ENCODE data around the gene SLC25A29.

SLC25A29 gene

DNA sequence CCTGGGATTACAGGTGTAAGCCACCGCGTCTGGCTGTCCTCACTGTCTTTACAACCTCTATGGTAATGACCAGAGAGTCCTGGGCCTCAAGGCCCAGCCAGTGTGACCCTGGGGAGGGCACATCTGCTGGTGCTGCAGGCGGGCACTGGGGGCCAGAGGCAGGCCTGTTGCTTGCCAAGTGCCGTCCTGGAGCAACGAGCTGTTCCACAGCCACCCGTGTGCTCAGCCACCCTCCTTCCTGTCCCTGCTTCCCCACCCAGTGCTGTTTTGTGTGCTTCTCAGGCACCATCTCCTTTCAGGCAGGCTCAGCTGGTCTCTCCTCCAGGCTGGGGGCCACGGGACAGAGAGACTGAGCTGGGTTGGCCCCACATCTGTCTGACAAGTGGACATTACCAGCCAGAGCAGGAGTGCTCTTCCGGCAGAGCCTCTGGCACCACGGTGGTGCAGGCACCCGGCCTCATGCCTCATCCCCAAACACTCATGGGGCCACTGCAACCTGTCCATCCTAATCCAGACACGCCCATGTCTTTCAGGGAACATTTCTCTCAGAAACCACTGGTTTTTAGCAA is 25.9 kb upstream of the SLC25A29 start:
- DNase-seq (ENCODE audit: low read depth in 2 of 2), result no peak

DNA sequence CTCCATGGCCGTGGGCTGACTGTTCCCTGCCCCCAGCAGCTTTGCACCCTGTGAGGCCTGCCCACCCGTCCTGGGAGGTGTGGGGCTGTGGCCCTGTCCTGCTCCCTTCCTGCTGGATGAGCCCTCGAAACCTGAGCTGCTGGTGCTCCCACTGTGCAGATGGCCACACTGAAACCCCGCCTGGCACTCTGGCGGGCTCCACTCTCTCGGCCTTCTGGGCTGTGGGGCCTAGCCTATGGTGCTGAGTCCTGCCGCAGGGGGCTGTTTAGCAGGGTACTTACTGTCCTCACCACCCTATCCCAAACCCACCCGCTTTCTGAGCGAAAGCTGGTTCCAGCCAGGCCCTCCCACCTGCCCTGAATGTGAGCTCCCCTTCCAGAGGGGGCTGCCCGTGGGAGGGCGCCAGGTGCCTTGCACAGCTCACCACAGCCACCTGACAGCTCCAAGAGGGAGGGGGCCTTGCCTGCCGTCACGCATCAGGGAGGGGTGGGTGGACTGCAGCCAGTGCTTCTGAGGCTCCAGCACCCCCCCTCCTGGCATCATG is 24.2 kb upstream of the SLC25A29 start:
- no peak for DNase-seq (ENCODE audit: low read depth in 2 of 2)

DNA sequence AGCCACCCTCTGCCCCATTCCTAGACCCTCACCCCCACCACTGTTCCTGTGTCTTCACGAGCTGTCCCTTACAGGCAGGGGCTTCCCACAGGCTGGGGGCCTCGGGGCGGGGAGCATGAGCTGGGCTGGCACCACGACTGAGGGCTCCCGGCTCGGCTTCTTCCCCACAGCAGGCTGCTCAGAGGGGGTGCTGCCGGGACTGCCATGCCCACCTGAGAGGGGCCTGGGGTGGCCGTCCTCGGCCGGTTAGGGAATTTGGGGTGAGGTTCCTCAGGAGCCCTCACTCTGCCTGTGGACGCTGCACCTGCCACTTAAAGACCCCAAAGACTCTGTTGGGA is 23.7 kb upstream of the SLC25A29 start:
- DNase-seq (ENCODE audit: low read depth in 2 of 2), result no peak

DNA sequence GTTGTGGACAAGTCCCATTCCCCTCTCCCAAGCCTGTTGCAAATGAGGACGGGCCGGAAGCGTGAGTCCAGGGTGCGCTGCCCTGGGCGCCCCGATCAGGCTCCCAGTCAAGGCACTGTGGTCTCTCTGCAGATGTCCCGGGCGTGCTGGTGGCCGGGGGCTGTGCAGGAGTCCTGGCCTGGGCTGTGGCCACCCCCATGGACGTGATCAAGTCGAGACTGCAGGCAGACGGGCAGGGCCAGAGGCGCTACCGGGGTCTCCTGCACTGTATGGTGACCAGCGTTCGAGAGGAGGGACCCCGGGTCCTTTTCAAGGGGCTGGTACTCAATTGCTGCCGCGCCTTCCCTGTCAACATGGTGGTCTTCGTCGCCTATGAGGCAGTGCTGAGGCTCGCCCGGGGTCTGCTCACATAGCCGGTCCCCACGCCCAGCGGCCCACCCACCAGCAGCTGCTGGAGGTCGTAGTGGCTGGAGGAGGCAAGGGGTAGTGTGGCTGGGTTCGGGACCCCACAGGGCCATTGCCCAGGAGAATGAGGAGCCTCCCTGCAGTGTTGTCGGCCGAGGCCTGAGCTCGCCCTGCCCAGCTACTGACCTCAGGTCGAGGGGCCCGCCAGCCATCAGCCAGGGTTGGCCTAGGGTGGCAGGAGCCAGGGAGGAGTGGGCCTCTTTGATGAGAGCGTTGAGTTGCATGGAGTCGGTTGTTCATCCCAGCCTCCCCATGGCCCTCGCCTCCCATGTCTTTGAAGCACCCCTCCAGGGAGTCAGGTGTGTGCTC is 23.2 kb upstream of the SLC25A29 start:
- DNase-seq (ENCODE audit: low read depth in 2 of 2), result no peak

DNA sequence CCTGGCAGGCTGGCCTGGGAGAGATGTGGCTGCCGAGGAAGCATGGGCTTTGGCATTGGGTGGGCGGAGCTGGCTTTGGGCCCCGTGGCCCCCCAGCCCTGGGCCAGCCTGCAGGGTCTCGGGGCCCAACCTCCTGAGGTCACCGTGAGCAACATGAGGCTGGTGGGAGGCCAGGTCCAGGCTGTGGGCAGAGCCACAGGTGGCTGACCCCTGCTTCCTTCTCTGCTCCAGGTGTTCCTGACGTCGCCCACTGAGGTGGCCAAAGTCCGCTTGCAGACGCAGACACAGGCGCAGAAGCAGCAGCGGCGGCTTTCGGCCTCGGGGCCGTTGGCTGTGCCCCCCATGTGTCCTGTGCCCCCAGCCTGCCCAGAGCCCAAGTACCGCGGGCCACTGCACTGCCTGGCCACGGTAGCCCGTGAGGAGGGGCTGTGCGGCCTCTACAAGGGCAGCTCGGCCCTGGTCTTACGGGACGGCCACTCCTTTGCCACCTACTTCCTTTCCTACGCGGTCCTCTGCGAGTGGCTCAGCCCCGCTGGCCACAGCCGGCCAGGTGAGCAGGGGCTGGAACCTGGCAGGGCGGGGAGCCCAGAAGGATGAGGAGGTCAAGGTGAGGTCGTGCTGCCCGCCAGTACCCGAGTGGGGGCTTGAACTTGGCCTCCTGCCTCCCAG is 22.4 kb upstream of the SLC25A29 start:
- no peak for DNase-seq (ENCODE audit: low read depth in 2 of 2)

DNA sequence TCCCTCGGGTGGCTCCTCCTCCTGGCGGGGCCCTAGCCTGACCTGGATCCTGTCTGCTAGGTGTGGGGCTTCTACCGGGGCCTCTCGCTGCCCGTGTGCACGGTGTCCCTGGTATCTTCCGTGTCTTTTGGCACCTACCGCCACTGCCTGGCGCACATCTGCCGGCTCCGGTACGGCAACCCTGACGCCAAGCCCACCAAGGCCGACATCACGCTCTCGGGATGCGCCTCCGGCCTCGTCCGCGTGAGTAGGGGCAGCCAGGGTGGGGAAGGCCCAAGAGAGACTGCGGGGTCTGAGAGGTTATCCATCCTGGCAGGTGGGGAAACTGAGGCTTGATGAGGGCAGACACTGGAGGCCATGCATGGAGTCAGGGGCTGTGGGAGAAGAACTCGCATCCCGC is 20.9 kb upstream of the SLC25A29 start:
- no peak for DNase-seq (ENCODE audit: low read depth in 2 of 2)

DNA sequence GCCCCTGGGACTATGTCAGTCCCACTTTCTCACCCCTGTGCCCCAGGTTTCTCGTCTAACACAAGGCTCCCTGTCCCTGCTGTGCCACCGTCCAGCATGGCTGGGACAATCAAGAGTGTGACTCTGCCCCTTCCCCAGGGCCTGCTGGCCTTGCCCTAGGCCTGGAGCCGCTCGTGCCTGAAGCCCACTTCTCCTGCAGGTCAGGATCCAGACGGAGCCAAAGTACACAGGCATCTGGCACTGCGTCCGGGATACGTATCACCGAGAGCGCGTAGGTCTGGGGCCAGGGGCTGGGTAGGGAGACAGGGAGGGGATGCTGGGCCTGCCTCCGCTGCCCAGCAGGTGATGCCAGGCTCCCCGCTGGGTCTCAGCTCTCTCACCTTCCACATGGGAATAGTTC is 19.7 kb upstream of the SLC25A29 start:
- DNase-seq (ENCODE audit: low read depth in 2 of 2), result no peak

DNA sequence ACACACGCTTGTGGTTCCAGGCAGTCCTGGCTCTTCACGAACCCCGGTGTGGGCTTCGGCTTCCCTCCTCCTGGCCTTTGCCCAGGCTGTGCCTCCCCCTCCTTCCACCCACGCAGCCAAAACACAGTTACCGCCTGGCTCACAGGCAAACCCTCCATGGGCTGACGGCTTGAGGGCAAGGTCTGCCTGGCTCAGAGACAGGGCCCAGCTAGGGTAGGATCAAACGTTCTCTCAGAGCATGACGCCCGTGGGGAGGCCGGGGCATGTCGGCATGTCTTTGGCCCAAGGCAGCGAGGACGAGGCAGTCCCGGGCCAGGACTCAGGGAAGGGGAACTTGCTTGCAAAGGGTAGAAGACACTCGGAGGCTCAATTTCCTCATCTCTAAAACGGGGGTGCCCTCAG is 19.0 kb upstream of the SLC25A29 start:
- DNase-seq (ENCODE audit: low read depth in 2 of 2), result no peak

DNA sequence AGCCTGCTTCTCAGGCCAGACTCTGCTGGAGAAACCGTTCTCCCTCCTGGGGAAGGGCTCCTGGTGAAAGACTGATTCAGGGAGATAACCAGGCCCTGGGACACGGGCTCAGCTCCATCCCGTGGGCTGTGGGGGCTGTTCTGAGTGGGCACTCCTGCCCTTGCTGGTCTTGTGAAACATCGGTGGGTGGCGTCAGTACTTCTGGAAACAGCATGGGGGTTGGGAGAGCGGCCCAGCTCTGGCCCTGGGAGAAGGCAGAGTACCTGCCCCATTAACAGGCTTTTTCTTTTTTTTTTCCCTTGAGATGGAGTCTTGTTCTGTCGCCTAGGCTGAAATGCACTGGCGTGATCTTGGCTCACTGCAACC is 17.7 kb upstream of the SLC25A29 start:
- DNase-seq (ENCODE audit: low read depth in 2 of 2), result no peak

DNA sequence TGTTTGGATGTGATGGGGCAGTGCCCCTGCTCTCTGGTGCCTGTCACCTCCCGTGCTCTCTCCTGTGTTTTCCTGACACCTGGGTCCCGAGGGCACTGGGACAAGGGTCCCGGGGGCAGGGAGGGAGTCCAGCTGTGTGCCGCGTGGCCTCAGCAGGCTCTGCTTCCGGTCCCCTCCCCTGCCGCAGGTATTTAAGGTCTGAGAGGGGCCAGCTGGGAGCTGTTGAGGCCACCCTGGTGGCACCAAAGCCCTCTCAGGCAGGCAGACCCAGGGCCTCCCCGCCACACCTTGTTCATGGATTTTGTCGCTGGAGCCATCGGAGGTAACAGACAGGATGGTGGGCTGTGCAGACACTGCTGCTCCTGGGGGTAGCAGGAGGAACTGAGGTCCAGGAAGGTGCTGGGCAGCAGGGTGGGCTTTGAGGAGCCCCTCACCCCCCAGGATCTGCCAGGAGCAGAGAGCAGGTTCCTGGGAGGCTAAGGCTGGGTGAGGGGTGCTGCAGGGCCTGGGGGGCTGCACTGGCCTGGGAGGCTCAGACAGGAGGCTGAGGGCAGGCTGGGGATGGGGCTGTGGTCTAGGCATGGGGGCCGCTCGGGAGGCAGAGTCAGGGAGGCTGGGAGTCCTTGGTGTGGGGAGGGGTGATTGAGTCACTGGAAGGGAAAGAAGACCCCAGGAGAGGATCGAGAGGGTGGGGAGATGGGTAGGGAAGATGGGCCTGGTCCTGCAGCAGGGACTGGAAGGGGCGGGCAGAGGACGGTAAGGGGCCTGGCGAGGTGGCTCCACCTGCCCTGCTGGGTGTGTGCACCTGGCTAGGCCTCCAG is 17.1 kb upstream of the SLC25A29 start, which contains the start of gene SLC25A47:
Gene SLC25A47 (plus strand): TSS at position 219 of the 821 bp plus-strand sequence. CDS start 76 bp downstream, at position 295.
- no peak for DNase-seq (ENCODE audit: low read depth in 2 of 2)

DNA sequence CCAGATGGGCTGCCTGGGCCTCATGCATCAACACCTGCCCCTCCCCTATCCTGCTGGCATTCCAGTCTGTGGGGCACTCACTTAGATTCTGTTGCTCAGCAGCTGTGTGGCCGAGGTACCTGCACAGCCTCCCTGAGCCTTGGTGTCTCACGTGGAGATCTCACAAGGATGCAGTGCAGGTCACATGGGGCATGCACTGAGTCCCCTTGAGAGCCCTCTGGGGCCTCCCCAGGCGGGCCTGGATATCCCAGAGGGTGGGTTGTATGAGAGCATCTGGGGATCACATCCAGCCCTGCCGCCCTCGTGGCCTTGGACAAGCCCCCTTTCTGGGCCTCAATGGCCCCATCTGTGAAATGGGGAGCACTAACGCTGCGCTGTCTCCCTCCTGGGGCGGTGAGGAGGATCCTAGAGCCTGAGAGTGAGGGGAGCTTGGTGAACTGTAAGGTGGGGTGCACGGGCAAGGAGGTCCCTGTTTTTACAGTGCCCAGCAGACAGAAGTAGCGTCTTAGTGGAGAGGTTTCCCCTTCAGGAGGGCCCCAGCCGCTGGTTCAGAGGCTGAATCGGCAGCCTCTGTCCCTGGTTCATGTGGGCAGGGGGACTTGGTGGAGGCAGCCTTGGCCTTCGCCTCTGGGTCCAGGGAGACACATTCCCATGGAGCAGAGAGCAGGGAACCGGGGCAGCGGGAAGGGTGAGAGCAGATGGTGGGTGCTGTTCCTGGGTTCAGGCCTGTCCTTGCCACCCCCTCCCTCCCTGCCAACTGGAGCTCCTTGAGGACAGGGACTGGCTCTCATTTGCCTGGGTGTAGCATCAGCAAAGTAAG is 16.1 kb upstream of the SLC25A29 start:
- no peak for DNase-seq (ENCODE audit: low read depth in 2 of 2)

DNA sequence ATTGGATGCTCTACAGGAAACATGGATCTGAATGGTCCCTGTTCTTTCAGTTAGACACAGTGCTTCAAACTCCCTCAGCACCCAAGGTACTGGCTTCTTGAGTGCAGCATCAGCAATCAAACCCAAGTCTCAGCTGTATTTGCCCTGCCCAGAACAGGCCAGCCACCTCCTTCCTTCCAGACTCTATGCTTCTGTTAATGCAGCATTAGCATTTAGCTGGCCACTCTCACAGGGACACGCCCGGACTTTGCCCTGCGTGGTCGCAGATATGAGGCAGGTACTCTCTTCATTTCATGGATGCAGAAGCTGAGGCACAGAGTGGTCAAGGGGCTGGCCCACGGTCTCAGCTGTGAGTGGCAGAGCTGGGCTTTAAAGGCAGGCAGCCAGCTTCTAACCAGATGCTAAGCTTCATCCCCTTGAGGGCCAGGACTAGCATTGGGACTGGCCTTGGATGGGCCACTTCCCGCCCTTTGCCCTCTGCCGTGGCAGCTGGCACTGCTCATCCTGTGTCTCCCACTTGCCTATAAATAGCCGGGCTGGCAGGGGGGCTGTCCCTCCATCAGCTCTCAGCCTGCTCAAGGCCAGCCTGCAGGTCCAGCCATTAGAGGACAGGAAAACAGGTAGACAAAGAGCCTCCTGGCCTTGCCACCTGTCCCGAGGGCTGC is 15.4 kb upstream of the SLC25A29 start:
- DNase-seq (ENCODE audit: low read depth in 2 of 2), result no peak

DNA sequence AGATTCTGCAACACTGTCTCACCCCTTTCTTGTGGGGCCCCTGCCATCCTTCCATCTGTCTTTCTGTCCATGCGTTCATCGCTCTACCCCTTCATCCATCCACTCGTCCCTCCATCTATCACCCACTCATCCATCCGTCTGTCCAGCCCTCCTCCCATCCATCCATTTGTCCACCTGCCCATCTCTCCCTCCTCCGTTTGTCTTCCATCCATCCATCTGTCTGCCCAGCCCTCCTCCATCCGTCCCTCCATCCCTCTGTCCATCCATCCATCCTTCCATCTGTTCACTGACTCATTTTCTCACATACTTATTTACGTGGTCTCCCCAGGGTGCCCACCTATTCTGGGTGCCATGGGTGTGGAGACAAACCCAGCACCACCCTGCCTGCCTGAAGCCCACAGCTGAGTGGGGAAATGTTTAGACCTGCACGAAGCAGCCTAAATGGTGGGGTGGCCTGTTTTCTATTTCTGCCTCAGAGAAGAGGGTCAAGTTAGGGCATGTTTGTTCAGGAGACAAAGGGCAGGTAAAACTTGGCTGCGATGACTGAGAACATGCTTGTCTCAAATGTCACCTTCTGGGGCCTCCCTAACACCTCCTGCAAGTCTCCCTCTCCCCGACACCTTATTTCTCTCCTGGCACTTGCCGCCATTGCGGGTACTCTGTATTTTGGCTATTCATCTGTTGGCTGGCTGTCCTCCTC is 14.1 kb upstream of the SLC25A29 start:
- DNase-seq (ENCODE audit: low read depth in 2 of 2), result no peak

DNA sequence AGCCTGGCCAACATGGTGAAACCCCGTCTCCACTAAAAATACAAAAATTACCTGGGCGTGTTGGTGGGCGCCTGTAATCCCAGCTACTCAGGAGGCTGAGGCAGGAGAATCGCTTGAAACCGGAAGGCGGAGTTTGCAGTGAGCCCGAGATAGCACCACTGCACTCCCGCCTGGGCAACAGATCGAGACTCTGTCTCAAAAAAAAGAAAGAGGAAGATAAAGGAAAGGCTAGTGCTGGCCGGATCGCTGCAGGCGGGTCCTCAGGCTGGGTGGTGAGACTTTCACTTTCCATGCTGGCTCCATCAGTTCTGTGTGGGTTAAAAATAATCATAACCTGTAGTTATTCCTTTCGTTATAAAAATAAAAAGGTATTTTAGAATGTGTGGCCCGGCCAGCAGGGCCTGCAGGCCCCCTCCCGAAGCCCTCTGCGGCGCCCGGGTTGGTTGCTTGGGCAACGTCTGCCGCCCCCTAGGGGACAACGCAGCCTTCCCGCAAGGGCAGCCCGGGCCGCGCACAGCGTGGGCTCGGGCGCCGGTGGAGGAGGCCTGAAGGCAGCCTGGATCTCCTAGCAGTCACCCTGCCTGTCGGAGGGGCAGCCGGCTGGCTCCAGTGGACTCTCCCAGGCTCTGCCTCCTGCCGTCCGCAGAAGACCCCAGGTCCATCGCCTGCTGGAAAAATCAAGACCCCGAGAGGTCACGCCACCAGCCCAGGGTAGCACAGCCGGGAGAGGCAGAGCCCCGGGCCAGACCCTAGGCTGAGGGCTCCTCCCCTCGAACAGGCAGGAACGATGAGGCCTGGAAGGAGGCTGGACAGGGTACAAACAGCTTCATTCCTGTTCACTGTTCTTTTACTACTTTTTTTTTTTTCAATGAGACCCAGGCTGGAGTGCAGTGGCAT is 11.9 kb upstream of the SLC25A29 start:
- DNase-seq (ENCODE audit: low read depth in 2 of 2), result peak; percentile 18 to 21

DNA sequence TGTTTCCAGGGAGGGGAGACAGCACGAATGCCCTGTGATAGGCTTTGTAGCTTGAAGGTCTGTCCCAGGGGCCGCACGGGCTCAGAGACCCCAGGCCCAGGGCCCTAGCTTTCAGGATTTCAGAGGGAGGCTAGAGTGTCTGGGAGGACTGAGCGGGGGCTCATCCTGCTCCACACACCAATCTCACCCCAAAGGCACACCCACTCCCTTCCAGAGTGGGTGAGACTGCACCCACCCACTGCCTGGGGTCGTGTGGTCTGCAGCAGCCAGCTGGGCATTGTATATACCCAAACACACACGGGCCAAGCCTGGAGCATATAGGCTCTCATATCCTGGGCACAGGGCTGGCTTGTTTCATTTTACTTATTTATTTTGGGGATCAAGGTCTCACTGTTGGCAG is 11.1 kb upstream of the SLC25A29 start:
- no peak for DNase-seq (ENCODE audit: low read depth in 2 of 2)

DNA sequence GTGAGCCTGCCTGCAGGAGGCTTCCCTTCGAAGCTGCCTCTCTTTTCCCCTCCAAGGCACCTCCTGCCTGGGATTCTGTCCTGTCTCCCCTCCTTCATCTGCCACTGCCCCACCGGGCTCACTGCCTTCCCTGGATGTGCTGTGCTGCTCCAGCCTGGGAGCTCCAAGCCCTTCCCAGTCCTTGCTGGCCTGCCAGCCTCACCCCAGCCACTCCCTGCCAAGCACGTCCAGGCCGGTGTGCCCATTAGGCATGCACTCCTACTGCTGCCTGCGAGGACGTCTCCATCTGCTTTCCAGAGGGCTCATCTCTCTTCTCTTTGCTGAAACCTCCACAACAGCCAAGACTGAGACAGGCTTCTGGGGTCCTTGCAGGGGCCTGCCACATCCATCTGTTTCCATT is 8.5 kb upstream of the SLC25A29 start:
- DNase-seq (ENCODE audit: low read depth in 2 of 2), result no peak

DNA sequence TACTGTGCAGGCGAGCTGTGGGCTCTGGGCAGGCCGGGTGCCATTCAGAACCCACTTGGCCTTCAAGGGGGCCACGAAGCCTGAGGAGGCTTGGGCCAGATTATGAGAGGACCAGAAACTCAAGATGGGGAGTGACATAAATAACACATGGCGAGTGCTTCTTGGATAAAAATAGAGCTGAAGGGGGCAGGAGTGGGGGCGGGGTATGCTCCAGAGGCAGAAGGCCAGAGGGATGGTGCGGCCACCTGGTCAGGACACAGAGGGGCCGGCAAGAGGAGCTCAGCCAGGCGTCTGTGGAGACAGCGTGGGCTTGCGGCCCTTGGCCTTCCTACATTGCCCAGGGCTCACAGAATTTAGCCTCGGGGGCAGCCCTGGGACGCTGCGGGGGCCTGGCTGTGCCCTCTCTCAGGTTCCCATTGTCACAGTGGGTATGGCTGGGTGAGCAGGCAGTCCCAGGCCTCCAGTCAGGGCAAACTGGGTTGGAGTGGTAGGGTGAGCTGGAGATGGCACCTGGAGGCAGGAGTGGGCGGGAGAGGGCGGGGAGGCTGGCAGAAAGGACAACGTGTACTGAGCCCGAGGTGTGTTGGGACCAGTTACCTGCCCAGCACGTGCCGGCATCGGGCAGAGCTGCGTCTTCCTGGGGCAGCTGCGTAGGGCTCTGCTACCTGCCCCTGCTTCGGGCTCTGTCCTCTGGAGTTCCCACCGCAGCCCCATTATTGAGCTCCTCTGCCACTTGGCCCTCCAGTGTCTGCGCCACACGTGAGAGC is 7.4 kb upstream of the SLC25A29 start:
- DNase-seq (ENCODE audit: low read depth in 2 of 2), result no peak

DNA sequence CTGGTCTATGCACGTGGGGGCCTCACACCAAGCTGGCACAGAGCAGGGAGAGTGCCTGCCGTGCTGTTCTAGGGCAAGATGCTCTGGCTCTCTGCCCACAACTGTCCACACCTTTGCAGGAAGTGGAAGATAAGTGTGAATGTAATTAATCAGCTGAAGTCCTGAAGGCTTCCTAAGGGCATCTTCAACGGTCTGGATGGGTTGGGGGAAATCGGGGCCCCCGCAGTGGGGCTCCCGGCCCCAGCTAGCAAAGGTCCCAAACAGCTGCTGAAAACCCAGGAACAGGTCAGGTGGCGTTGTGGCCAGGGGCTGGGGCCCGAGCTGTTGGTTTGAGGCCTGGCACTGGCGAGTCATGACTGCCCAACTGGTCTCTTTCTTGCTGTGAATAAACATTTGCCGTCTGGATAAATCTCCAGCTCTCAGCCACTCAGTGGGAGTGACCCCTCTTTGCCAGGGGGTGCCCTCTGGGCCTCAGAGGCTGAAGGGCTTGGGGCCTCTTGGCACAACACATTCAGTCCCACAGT is 6.7 kb upstream of the SLC25A29 start:
- no peak for DNase-seq (ENCODE audit: low read depth in 2 of 2)
